HUES64 (cell line): ENCODE data around the gene HPGD.

Source experiments
- H3K27ac ChIP-seq: 2 replicates; pipeline ENCODE4 v1.7.0; 2013; ENCODE audit warnings: low read depth, low read length, inconsistent platforms
- H3K27me3 ChIP-seq: 2 replicates; pipeline ENCODE4 v1.6.1; 2013; ENCODE audit warnings: mild to moderate bottlenecking, low read length; ENCODE audit not compliant: insufficient read depth
- H3K36me3 ChIP-seq: 2 replicates; pipeline ENCODE4 v1.6.1; 2013; ENCODE audit warnings: mild to moderate bottlenecking, low read length; ENCODE audit not compliant: insufficient read depth
- H3K4me1 ChIP-seq: 2 replicates; pipeline ENCODE4 v1.6.1; 2013; ENCODE audit warnings: mild to moderate bottlenecking, low read length, moderate library complexity; ENCODE audit not compliant: insufficient read depth
- H3K4me3 ChIP-seq: 2 replicates; pipeline ENCODE4 v1.5.1; 2013; ENCODE audit warnings: mild to moderate bottlenecking, low read length, moderate library complexity
- H3K9ac ChIP-seq: 2 replicates; pipeline ENCODE4 v1.6.1; 2013; ENCODE audit warnings: mild to moderate bottlenecking, low read depth, low read length
- H3K9me3 ChIP-seq: 2 replicates; pipeline ENCODE4 v1.6.1; 2013; ENCODE audit warnings: low read depth, low read length; ENCODE audit not compliant: insufficient read depth
- WGBS: fragments of 150-250, 120-280 bp; methylation state at CpG from one replicate; pipeline ENCODE4 v1.1.7; 2013; ENCODE audit warnings: missing lambda C conversion rate; 5-methylcytosine and 5-hydroxymethylcytosine counted together

Gene HPGD

GRCh38 chr4:174467107-174467506 is 55.2 kb downstream of the HPGD start:
- no peaks in the 10 kb centered on the region for H3K36me3 ChIP-seq
- 67% methylated on average over 1 of the region's 3 CpGs for WGBS
- no peaks in the 10 kb centered on the region for H3K27me3 ChIP-seq
- H3K9ac ChIP-seq = no peak overlapping the region
- H3K4me1 ChIP-seq = no peaks in the 10 kb centered on the region
- no peaks in the 10 kb centered on the region for H3K9me3 ChIP-seq
- no peak overlapping the region for H3K4me3 ChIP-seq
- H3K27ac ChIP-seq = no peak overlapping the region

- Histone ChIP-seq H3K27ac (no peak overlapping the region), H3K27me3 (no peaks in the 10 kb centered on the region), H3K4me3 (no peak overlapping the region), H3K9ac (no peak overlapping the region), H3K36me3 (no peaks in the 10 kb centered on the region), H3K9me3 (no peaks in the 10 kb centered on the region), H3K4me1 (no peaks in the 10 kb centered on the region)
- 92% methylated on average over 3 of the region's 3 CpGs for WGBS
Observed at GRCh38 chr4:174464949-174465348, 57.3 kb downstream of the HPGD start.

DNA sequence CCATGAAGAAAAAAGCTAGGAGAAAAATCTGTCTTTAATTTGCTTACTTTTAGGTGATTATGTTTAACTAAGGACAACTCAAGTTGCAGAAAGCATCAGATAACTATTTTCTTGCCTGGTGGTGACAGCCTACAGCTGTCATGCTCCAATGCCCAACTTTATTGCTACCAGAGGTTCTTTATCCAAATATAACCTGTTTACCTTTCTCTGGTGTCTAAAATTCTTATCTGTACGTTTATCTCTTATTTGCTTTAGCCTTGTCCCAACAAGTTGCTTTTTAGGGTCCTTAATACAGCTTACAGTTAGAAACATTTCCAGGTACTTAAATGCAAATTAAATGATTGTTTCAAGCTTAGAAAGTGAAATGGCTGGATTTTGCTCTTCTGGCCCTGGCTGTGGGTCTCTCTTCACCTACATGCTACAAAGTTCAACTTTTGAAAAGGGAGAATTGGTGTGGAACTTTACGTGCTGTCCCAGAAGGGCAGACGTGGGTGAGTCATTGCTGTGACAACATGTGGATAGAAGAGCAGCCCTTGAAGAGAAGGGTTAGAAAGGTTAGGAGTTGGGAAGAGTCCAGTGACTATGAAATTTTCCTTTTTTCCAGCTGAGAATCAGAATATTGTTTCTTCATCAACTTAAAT is 60.7 kb downstream of the HPGD start:
- H3K27ac ChIP-seq = no peak overlapping the region
- WGBS = 73% methylated on average over 3 of the region's 3 CpGs
- no peaks in the 10 kb centered on the region for H3K9me3 ChIP-seq
- no peaks in the 10 kb centered on the region for H3K36me3 ChIP-seq
- no peaks in the 10 kb centered on the region for H3K27me3 ChIP-seq
- no peaks in the 10 kb centered on the region for H3K4me1 ChIP-seq
- no peak overlapping the region for H3K9ac ChIP-seq
- H3K4me3 ChIP-seq = no peak overlapping the region

- no peak overlapping the region for H3K27ac ChIP-seq
- no CpG with 5 or more reads among the region's 1 CpG for WGBS
- no peaks in the 10 kb centered on the region for H3K9me3 ChIP-seq
- H3K4me3 ChIP-seq = no peak overlapping the region
- no peaks in the 10 kb centered on the region for H3K27me3 ChIP-seq
- H3K36me3 ChIP-seq = no peaks in the 10 kb centered on the region
- H3K9ac ChIP-seq = no peak overlapping the region
- H3K4me1 ChIP-seq = no peaks in the 10 kb centered on the region
Observed at GRCh38 chr4:174460684-174461083, 61.6 kb downstream of the HPGD start.

DNA sequence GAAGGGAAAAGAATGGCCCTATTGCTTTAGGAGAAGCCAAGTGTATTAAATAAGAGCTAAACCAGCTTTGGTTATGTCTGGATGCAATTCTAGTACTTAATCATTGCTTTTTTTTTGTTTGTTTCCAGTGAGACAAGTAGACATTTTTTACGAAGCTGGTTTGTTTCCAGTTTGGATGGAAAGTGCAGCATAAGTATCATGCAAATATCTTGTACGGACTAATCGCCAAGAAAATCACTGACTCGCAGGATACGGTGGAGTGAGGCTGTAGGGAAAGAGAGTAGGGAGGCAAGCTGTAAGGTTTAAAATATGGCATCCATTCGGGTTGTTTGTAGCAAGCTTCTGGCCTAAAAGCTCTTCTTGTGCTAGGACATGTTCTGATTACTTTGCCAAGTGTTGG is 64.8 kb downstream of the HPGD start:
- Histone ChIP-seq H3K36me3 (no peaks in the 10 kb centered on the region), H3K27ac (no peak overlapping the region), H3K4me3 (no peak overlapping the region), H3K4me1 (peaks cover 9% of the 10 kb centered on the region), H3K9me3 (no peaks in the 10 kb centered on the region), H3K9ac (no peak overlapping the region), H3K27me3 (no peaks in the 10 kb centered on the region)
- WGBS = 95% methylated on average over 6 of the region's 6 CpGs

DNA sequence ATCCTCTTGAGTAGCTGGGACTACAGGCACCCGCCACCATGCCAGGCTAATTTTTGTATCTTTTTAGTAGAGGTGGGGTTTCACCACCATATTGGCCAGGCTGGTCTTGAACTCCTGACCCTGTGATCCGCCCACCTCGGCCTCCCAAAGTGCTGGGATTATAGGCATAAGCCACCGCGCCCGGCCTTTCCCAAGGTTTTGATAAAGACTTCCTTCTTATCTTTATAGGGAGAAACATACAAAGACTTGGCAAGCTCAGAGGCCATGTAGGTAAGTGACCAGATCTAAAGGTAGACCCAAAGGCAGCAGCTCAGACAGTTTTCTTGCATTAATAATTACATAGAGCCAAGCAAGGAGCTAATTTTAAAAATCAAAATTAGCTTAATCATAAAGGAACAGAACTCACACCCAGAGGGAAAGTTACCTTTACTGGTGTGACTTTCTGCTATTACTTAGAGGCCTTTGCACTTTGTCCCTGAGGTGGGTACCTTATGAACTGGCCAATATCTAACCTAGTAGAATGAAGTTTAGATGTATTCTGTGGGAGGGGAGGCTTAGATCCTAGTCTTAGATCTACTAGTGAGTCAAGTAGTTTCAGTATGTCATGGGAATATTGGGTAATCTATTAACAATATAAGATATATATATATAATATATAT is 67.3 kb downstream of the HPGD start:
- Histone ChIP-seq H3K27me3 (no peaks in the 10 kb centered on the region), H3K4me3 (no peak overlapping the region), H3K36me3 (no peaks in the 10 kb centered on the region), H3K4me1 (peaks cover 34% of the 10 kb centered on the region), H3K9ac (no peak overlapping the region), H3K27ac (no peak overlapping the region), H3K9me3 (no peaks in the 10 kb centered on the region)
- WGBS = 94% methylated on average over 6 of the region's 6 CpGs

- no peaks in the 10 kb centered on the region for H3K36me3 ChIP-seq
- no peak overlapping the region for H3K9ac ChIP-seq
- peaks cover 34% of the 10 kb centered on the region for H3K4me1 ChIP-seq
- no peak overlapping the region; the same call in 1 of the 2 replicates for H3K27ac ChIP-seq
- WGBS = 34% methylated on average over 2 of the region's 2 CpGs
- H3K27me3 ChIP-seq = no peaks in the 10 kb centered on the region
- no peaks in the 10 kb centered on the region for H3K9me3 ChIP-seq
- no peak overlapping the region for H3K4me3 ChIP-seq
Observed at GRCh38 chr4:174451718-174452296, 70.5 kb downstream of the HPGD start.

DNA sequence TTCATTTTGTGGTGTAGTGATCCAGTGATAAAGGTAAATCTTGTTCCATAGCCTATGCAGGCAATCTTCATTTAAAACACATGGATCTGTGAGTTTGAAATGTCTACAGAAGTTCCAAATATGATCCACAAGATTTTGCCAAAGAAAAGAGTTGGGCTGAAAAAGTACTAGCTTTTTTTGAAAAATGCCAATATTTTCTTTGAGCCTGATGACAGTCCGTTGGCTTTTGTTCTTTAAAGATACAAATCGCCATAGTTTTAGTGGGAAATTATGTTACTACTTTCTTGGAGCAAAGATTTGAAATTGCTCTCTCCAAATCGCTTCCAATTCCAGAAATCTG is 71.5 kb downstream of the HPGD start:
- no peaks in the 10 kb centered on the region for H3K27me3 ChIP-seq
- H3K27ac ChIP-seq = 0 out of 2 replicates have a peak overlapping the region, but pooled peaks have one; percentile 2
- H3K4me3 ChIP-seq = no peak overlapping the region
- H3K36me3 ChIP-seq = no peaks in the 10 kb centered on the region
- H3K4me1 ChIP-seq = peaks cover 34% of the 10 kb centered on the region
- no peaks in the 10 kb centered on the region for H3K9me3 ChIP-seq
- 93% methylated on average over 3 of the region's 3 CpGs for WGBS
- H3K9ac ChIP-seq = no peak overlapping the region

DNA sequence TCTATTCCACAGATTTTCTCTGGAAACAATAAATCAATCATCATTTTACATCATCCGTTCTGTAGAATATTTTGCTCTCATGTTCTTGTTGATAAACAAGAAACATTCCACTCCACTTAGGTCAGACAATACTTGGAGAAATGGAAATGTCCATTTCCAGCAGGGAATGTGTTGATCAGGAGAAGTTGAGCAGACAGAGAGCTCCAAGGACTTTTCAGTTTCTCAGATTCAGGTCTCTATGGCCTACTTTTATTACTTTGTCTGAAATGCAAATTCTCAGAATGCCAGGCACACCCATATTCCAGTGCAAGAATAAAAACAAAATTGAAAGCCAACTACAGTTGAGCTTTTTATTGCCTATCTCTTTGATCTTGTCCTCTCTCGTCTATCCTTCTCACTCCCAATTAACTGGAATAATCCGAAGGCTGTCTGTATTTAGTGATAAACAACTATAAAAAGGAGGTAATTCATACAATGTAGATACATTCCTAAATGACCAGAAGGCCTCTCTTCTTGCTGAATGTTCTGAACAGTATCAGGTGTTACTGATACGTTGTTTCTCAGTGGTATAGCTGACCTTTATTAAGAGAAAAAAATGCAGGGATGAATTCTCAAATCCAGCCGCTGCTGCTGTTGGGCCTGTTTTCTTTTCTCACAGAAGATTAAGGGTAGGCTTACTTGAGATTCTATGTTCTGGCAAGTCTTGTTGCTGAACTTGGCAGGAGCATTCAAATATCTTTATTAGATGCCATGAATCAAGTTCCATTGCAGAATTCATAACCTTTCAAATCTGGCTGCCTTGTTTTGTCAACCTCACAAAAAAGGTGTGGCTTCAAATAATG is 72.1 kb downstream of the HPGD start:
- Histone ChIP-seq H3K4me1 (peaks cover 34% of the 10 kb centered on the region), H3K27ac (no peak overlapping the region), H3K4me3 (no peak overlapping the region), H3K9ac (no peak overlapping the region), H3K27me3 (no peaks in the 10 kb centered on the region), H3K9me3 (no peaks in the 10 kb centered on the region), H3K36me3 (no peaks in the 10 kb centered on the region)
- WGBS = 89% methylated on average over 4 of the region's 5 CpGs

DNA sequence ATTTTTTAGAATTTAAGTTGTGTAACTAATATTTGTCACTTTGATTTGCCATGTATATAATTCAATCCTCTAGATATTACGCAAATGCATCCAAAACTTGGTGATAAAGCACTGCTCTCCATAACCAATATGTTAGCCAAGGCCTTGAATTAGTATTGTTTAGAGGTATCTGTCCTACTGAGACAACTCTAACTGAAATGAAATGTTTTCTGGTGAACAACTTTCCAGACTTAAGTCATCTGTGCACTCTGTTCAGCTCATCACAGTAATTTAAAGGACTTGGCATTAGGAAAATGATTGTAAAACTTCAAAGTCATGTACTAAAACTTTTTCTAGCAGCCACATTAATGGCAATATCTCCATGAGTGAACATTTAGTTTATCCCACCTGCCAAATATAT is 73.1 kb downstream of the HPGD start:
- H3K4me1 ChIP-seq = peaks cover 34% of the 10 kb centered on the region
- no CpG with 5 or more reads among the region's 1 CpG for WGBS

DNA sequence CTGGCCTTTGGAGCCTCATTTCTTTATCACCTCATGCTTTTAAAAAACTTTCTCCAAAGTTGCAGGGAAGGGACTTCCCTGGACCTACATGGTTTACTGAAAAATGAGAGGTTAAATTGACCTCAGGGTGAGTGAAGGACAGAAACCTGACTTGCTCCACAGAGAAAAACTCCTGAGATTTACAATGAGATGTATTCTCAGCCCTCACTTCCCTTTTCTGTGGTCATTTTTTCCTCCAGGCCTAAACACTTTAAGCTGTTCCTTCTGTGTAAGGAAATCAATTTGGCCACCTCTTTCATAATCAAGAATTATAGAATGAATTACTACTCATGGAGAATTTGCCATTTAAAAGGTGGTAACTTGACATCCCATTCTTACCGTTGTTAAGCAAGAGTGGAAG is 77.9 kb downstream of the HPGD start:
- H3K36me3 ChIP-seq = no peaks in the 10 kb centered on the region
- H3K4me3 ChIP-seq = no peak overlapping the region
- 100% methylated on average over 1 of the region's 1 CpG for WGBS
- H3K9ac ChIP-seq = no peak overlapping the region
- H3K9me3 ChIP-seq = no peaks in the 10 kb centered on the region
- no peaks in the 10 kb centered on the region for H3K4me1 ChIP-seq
- H3K27me3 ChIP-seq = no peaks in the 10 kb centered on the region
- H3K27ac ChIP-seq = no peak overlapping the region

More for the DNA sequence above, 73.1 kb downstream of the HPGD start:
- Histone ChIP-seq H3K27me3 (no peaks in the 10 kb centered on the region), H3K4me3 (no peak overlapping the region), H3K27ac (no peak overlapping the region), H3K36me3 (no peaks in the 10 kb centered on the region), H3K9me3 (no peaks in the 10 kb centered on the region), H3K9ac (no peak overlapping the region)
